Gastroesophageal sphincter (tissue), 4 donors: ENCODE measurements around the gene MED9. TPM values are rescaled to one million over a fixed set of nuclear protein-coding genes. Genes with fewer than 3 reads are reported as not detected.

Source experiments
- ATAC-seq: fragments of 150-250 bp; one replicate; pipeline ENCODE4 v1.9.1; 2016; ENCODE audit warnings: mild to moderate bottlenecking, moderate library complexity
- H3K27ac ChIP-seq, 4 donors: fragments of 200-600 bp; sonication (generic) in 3 of 4; 1 replicate in 3 of 4; 2 replicates in 1 of 4; pipeline ENCODE4 v1.5.1; 2016 to 2019
- H3K27me3 ChIP-seq: fragments of 200-600 bp; sonication (generic); one replicate; pipeline ENCODE4 v1.5.1; 2019
- H3K36me3 ChIP-seq, 2 donors: fragments of 200-600 bp; sonication (generic); one replicate each; pipeline ENCODE4 v1.5.1; 2019; ENCODE audit warnings: control low read depth in 1 of 2
- H3K4me1 ChIP-seq, 3 donors: fragments of 200-600 bp; sonication (generic); 1 replicate in 2 of 3; 2 replicates in 1 of 3; pipeline ENCODE4 v1.5.1; 2016 to 2019; ENCODE audit warnings: control low read depth in 2 of 3
- H3K4me3 ChIP-seq, 2 donors: fragments of 200-600 bp; sonication (generic); one replicate each; pipeline ENCODE4 v1.5.1; 2019; ENCODE audit warnings: mild to moderate bottlenecking in 1 of 2, moderate library complexity in 1 of 2
- H3K9me3 ChIP-seq, 3 donors: fragments of 200-600 bp; sonication (generic); one replicate each; pipeline ENCODE4 v1.5.1; 2017 to 2019; ENCODE audit warnings: control low read depth in 2 of 3
- EP300 ChIP-seq: sonication (generic); formaldehyde crosslinking; IDR thresholded peaks from one replicate; pipeline ENCODE4 v1.6.1; 2017; ENCODE audit warnings: antibody characterized with exemption, mild to moderate bottlenecking
- POLR2A ChIP-seq, 2 donors: fragments of 450-650 bp; IDR thresholded peaks; one replicate each; pipeline ENCODE4 v1.6.1; 2017; ENCODE audit warnings: antibody characterized with exemption in 2 of 2, mild to moderate bottlenecking in 2 of 2, moderate library complexity in 1 of 2
- POLR2AphosphoS5 ChIP-seq: sonication (generic); formaldehyde crosslinking; IDR thresholded peaks from one replicate; pipeline ENCODE4 v1.6.1; 2017; ENCODE audit warnings: antibody characterized with exemption
- WGBS, 2 donors: methylation state at CpG; one replicate each; pipeline ENCODE4 v1.1.5; 2018; ENCODE audit warnings: low coverage in 1 of 2; 5-methylcytosine and 5-hydroxymethylcytosine counted together
- total RNA-seq, 4 donors: library from RNA; depleted of rRNA; stranded (reverse); fragments of >200 nt; gene quantifications; one replicate each; pipeline ENCODE4 v1.1.0, GENCODE V29; 2016
- TF ChIP-seq, protein P1 (sequence below), 4 experiments: fragments of 200-600 bp in 2 of 4; fragments of 450-650 bp in 2 of 4; sonication (generic) in 1 of 4; IDR thresholded peaks; one replicate each; pipeline ENCODE4 v1.5.1; 2017 to 2019; ENCODE audit warnings: antibody characterized with exemption in 4 of 4, mild to moderate bottlenecking in 2 of 4, moderate library complexity in 2 of 4

Gene MED9
- total RNA-seq, 4 donors from 2014 or later: 9.1 to 19.5 (median 16.6) TPM

DNA sequence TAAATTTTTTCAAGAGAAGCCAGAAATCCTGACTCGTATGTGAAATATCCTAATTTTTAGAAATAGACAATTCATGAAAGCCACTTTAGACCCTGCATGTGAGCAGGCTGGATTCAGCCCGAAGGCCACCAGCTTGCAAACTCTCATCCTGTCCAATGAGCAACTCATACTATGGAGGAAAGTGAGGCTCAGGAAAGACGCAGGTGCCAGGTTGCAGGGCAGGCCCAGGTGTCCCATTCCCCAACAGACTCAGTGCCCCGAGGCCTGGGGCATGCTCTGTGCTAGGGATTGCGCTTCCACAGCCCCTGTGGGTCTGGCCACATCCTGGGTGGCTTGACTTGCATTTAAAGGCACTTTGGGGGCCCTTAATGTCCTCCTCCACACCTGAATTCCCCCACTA, 36.1 kb downstream of the MED9 start:
- 86 to 96% methylated on average over 1 to 3 of the region's 5 CpGs for WGBS, 2 donors
- ATAC-seq: no peak
- Histone ChIP-seq H3K27ac (no peak overlapping the region), H3K27me3 (no peaks in the 10 kb centered on the region), H3K36me3 (peaks cover 0 to 3% of the 10 kb centered on the region in 2 donors), H3K4me1 (no peaks in the 10 kb centered on the region), H3K9me3 (no peaks in the 10 kb centered on the region), H3K4me3 (no peak overlapping the region)
- TF ChIP-seq POLR2A (IDR thresholded peaks at IDR 0.05): no peak
- no peak for TF ChIP-seq POLR2AphosphoS5
- TF ChIP-seq, protein P1, sequence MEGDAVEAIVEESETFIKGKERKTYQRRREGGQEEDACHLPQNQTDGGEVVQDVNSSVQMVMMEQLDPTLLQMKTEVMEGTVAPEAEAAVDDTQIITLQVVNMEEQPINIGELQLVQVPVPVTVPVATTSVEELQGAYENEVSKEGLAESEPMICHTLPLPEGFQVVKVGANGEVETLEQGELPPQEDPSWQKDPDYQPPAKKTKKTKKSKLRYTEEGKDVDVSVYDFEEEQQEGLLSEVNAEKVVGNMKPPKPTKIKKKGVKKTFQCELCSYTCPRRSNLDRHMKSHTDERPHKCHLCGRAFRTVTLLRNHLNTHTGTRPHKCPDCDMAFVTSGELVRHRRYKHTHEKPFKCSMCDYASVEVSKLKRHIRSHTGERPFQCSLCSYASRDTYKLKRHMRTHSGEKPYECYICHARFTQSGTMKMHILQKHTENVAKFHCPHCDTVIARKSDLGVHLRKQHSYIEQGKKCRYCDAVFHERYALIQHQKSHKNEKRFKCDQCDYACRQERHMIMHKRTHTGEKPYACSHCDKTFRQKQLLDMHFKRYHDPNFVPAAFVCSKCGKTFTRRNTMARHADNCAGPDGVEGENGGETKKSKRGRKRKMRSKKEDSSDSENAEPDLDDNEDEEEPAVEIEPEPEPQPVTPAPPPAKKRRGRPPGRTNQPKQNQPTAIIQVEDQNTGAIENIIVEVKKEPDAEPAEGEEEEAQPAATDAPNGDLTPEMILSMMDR (IDR thresholded peaks at IDR 0.05): no peak
- TF ChIP-seq EP300: no peak

DNA sequence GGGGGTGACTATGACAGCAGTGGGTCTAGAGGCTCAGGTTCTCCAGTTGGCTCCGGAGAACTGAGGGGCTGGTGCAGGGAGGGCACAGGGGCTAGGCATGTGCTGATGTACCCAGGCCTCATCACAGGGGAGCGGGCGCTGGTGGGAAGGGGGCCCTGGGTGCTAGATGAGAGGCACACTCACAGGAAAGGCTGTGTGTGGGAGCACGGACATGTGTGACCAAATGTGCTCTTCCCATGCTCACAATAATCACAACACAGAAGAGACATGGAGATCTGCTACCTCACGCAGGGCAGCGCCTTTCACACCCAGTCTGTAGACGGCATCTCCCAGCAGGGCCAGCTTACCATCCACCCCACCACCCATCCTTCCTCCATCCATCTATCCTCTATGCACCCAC, 36.8 kb downstream of the MED9 start:
- Histone ChIP-seq H3K4me3 (no peak overlapping the region), H3K9me3 (no peaks in the 10 kb centered on the region), H3K36me3 (peaks cover 0 to 2% of the 10 kb centered on the region in 2 donors), H3K4me1 (no peaks in the 10 kb centered on the region), H3K27me3 (no peaks in the 10 kb centered on the region), H3K27ac (no peak overlapping the region)
- TF ChIP-seq, protein P1 (IDR thresholded peaks at IDR 0.05): no peak
- TF ChIP-seq POLR2A (IDR thresholded peaks at IDR 0.05): no peak
- no peak for TF ChIP-seq POLR2AphosphoS5
- no peak for TF ChIP-seq EP300
- 91 to 100% methylated on average over 4 to 7 of the region's 7 CpGs for WGBS, 2 donors
- no peak for ATAC-seq

DNA sequence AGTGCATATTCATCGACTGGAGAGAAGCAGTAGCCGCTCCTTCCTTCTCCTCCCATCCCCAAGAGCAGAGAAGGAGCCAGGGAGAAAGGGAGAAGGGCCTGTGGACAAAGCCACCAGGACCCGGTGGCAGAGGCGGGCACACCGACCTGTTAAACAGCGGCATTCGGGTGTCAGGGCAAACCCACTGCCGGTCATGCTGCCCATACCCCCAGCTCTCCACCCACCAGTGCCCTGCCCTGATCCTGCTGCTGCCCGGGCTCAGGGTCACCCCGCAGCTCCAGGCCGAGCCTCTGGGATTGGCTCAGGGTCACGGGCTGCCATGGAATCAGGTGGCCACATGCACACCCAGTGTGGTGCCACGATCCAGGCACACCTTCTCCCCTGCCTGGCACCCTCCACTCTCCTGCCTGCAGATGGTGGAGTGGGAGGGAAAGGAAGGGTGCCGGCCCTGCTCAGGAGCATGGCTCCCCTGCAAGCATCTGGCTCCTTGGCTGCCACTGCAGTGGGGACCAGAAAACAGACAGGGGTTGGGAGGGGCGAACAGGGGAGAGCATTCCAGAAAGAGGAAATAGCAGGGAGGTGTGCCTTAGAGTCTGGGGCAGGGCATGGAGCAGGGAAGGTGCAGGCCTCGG, 37.7 kb downstream of the MED9 start:
- Histone ChIP-seq H3K27me3 (no peaks in the 10 kb centered on the region), H3K4me1 (no peaks in the 10 kb centered on the region), H3K9me3 (no peaks in the 10 kb centered on the region), H3K36me3 (peaks cover 0 to 4% of the 10 kb centered on the region in 2 donors), H3K27ac (no peak overlapping the region), H3K4me3 (no peak overlapping the region)
- ATAC-seq: no peak
- TF ChIP-seq, protein P1 (IDR thresholded peaks at IDR 0.05): no peak
- TF ChIP-seq EP300: no peak
- TF ChIP-seq POLR2A (IDR thresholded peaks at IDR 0.05): no peak
- TF ChIP-seq POLR2AphosphoS5: no peak
- 70% methylated on average over 2 of the region's 16 CpGs; no CpG with 5 or more reads in 1 of the 2 donors for WGBS, 2 donors

DNA sequence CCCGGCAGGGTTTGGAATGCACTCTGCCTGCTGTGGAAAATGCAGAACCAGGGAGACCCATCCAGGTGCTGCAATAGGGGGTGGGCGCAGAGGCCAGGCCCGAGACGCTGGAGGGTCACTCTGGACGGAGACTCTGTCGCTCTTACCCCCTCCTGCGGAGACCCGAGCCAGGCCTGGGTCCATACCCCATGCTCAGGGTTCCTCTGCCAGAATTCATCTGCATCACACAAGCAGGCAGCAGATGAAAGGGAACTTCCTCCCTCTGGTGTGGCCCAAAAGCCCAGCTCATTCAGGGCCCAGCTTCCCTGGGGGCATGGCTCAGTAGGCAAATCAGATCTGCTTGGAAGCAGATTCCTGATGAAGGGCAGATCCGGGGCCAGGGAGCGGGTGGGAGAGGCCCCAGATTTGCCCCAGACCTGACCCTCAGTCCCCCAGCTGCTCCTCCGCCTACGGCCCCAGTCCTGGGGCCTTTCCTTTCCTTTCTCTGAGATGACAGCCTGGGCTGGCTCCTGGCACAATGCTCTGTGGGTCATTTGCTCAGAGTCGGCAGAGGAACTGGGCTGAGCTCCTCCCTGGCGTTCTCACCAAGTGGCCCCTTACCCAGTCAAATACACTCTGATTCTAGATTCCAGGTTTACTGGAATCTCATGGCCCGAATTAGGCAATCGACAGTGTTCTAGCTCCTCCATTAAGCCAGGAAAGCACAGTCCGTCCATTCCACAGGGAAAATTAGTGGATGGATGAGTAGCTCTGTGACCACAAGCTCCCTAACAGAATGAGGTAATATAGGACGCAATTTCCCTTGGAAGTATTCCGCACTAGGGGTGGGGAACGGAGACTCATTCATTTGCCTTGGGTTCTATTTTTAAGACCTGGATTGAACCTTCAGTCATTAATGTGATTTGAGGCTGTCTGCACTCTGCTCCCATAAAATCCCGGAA, 38.5 kb downstream of the MED9 start:
- Histone ChIP-seq H3K27me3 (no peaks in the 10 kb centered on the region), H3K4me3 (no peak overlapping the region), H3K36me3 (peaks cover 0 to 11% of the 10 kb centered on the region in 2 donors), H3K9me3 (no peaks in the 10 kb centered on the region), H3K27ac (no peak overlapping the region), H3K4me1 (no peaks in the 10 kb centered on the region)
- no peak for TF ChIP-seq POLR2A (IDR thresholded peaks at IDR 0.05)
- TF ChIP-seq POLR2AphosphoS5: no peak
- TF ChIP-seq, protein P1 (IDR thresholded peaks at IDR 0.05): no peak
- no peak for TF ChIP-seq EP300
- peak; percentile 39 for ATAC-seq
- 68 to 88% methylated on average over 3 to 4 of the region's 21 CpGs for WGBS, 2 donors
